Adipocyte (in vitro differentiated cells): Measurements from ENCODE around the gene NCOR1.

Source experiments
- DNase-seq: peaks from one replicate; pipeline ENCODE4 v3.0.0-alpha.2; 2015; ENCODE audit warnings: low read depth
- H3K27me3 ChIP-seq: replicated peaks from 2 replicates; pipeline ENCODE4 v1.7.0; 2013; ENCODE audit warnings: mild to moderate bottlenecking, low read length, moderate library complexity; ENCODE audit not compliant: control insufficient read depth, insufficient read depth
- H3K36me3 ChIP-seq: 2 replicates; pipeline ENCODE4 v1.7.0; 2013; ENCODE audit warnings: low read length, mild to moderate bottlenecking, moderate library complexity; ENCODE audit not compliant: control insufficient read depth, insufficient read depth, severe bottlenecking
- H3K4me1 ChIP-seq: 2 replicates; pipeline ENCODE4 v1.7.0; 2013; ENCODE audit warnings: mild to moderate bottlenecking, low read length, moderate library complexity; ENCODE audit not compliant: control insufficient read depth, insufficient read depth
- H3K4me3 ChIP-seq: 2 replicates; pipeline ENCODE4 v1.7.0; 2013; ENCODE audit warnings: mild to moderate bottlenecking, low read length, moderate library complexity
- H3K9ac ChIP-seq: 2 replicates; pipeline ENCODE4 v1.7.0; 2013; ENCODE audit warnings: mild to moderate bottlenecking, low read length, moderate library complexity
- H3K9me3 ChIP-seq: 2 replicates; pipeline ENCODE4 v1.7.0; 2013; ENCODE audit warnings: mild to moderate bottlenecking, low read length, moderate library complexity; ENCODE audit not compliant: control insufficient read depth

The NCOR1 gene

DNA sequence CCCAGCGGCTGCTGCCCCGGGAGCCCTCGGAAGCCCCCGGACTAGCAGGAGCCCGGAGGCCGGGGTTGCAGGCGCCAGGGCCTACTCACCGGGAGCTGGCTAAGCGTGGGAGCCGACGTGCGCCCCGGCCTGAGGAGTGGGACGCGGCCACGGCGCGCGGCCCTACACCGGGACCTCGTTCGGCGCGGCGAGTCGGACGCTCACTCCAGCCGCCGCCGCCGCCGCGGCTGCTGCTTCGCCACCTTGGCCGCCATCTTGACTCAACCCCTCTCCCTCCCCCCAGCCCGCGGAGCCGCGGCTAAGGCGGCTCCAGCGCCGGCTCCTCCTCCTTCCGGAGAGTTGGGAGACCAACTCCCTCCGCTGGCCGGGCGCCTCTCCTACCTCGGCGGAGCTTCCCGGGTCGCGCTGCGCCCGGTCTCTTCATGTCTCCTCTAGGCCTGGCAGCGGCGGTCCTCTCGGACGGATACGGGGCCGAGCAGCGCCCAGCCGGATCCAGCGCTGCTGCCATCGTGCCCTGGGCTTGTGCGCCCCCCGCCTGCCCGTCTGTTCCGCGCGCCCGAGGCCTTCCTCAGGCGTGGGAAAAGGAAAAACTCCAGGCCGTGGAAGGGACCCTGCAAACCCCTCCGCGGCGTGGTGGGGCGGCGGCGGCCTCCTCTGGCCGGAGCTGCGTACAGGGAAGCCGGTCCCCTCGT, at the start of gene NCOR1:
NCOR1 (minus strand) TSS at position 262 of the 692 bp plus-strand sequence. CDS start 20,965 bp downstream, outside the sequence.
- no peaks in the 10 kb centered on the region for H3K36me3 ChIP-seq
- peak within 1 kb of the TSS; percentile 97 for H3K4me3 ChIP-seq
- H3K4me1 ChIP-seq, result peaks cover 40% of the 10 kb centered on the region
- H3K27me3 ChIP-seq, result no peaks in the 10 kb centered on the region
- DNase-seq, result peak; percentile 98
- H3K9me3 ChIP-seq, result no peaks in the 10 kb centered on the region
- H3K9ac ChIP-seq, result peak within 1 kb of the TSS; percentile 96

DNA sequence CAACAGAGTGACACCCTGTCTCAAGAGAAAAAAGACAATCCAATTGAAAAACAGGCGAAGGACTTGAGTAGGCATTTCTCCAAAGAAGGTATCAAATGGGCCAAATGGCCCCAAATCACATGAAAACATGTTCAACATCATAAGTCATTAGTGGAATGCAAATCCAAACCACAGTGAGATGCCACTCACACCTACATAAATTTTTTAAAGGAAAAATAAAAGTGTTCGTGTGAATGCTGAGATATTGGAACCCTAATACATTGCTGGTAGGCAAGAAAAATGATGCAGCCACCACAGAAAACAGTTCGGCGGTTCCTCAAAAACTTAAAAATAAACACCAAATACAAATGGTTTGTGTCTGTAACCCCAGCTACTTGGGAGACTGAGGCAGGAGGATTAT, 46.9 kb upstream of the NCOR1 start:
- Histone ChIP-seq H3K9me3 (no peaks in the 10 kb centered on the region), H3K9ac (no peak overlapping the region), H3K4me1 (peaks cover 23% of the 10 kb centered on the region), H3K4me3 (no peak overlapping the region), H3K27me3 (no peaks in the 10 kb centered on the region), H3K36me3 (no peaks in the 10 kb centered on the region)
- DNase-seq, result no peak

DNA sequence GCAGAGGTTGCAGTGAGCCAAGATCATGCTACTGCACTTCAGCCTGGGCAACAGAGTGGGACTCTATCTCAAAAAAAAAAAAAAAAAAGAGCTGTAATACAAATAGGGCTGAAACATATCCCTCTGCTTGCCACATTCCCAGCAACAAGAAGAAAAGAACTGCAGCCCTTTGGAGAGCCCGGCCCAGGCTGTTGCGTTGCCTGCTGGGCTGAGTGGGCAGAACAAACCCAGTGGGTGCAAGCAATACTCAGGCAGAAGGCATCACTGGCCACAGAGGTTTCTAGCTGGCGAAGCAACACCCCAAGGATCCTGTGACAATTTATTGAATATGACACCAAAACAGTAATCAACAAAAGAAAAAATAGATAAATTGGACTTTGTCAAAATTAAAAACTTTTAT, 45.7 kb upstream of the NCOR1 start:
- H3K9ac ChIP-seq, result no peak overlapping the region
- H3K9me3 ChIP-seq, result no peaks in the 10 kb centered on the region
- no peak for DNase-seq
- no peak overlapping the region for H3K4me3 ChIP-seq
- H3K36me3 ChIP-seq, result no peaks in the 10 kb centered on the region
- peaks cover 32% of the 10 kb centered on the region for H3K4me1 ChIP-seq
- H3K27me3 ChIP-seq, result no peaks in the 10 kb centered on the region

DNA sequence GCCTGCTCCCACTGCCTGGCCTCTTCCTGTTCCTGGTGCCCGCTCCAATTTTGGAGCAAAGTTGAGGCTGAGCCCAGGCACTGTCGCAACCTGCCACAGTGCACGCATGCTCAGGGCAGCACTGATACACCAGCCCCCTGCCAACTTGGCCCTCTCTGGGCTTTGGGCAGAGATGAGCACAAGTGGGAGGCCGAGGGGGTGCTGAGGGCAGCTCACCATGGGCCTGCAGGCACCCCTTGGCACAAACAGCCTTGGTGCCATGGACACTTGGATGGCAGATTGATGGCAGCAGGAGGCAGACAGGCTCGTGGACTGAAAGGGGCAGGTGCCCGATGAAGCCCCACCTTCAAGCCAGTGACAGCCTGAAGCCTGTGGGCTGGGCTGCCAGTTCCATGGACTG, 44.6 kb upstream of the NCOR1 start:
- H3K4me3 ChIP-seq, result no peak overlapping the region
- no peaks in the 10 kb centered on the region for H3K9me3 ChIP-seq
- DNase-seq, result no peak
- no peak overlapping the region for H3K9ac ChIP-seq
- peaks cover 42% of the 10 kb centered on the region for H3K4me1 ChIP-seq
- no peaks in the 10 kb centered on the region for H3K27me3 ChIP-seq
- H3K36me3 ChIP-seq, result no peaks in the 10 kb centered on the region

DNA sequence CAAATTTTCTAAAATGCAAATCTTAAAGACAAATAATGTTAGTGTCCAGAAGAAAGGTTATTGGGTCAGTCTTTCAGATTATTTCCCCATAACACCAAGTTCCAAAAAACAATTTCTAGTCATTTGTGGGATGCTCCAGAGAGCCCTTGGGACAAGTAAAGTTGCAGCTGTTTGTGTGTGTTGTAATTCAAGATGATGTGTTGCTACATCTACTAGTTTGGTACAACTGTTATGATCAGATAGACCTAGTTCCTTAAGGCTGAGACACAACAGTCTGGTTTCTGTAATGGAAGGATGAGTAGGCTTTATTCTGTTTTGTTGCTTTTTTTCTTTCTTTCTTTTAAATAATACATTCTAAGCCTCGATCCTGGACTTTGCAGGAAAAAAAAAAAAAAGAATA, 43.6 kb upstream of the NCOR1 start:
- DNase-seq, result peak; percentile 72
- H3K9me3 ChIP-seq, result no peaks in the 10 kb centered on the region
- peaks cover 44% of the 10 kb centered on the region for H3K4me1 ChIP-seq
- no peaks in the 10 kb centered on the region for H3K36me3 ChIP-seq
- no peak overlapping the region for H3K9ac ChIP-seq
- no peaks in the 10 kb centered on the region for H3K27me3 ChIP-seq
- H3K4me3 ChIP-seq, result peak overlapping the region; percentile 48

DNA sequence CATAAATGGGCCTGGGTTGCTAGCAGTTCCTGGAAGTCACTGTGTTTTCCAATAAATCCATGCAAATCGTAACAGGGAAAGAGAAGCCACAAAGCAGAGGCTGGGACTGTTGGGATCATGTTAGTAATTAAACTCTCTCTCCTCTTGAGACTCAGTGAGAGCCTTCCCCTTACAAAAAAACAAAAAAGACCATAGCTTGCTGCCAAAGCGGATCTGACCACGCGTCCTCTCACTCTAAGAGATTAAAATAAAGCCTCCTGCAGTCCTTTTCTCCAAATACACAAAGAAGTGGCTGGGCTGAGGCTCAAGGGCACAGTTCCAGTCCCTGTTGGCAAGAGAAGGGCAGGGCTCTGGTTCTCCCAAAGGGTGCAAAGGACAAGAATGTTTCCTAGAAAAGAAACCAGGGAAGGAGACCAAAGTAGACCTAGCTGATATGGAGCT, 40.2 kb upstream of the NCOR1 start:
- peak; percentile 56 for DNase-seq
- Histone ChIP-seq H3K9me3 (no peaks in the 10 kb centered on the region), H3K4me3 (peak overlapping the region; percentile 64)

DNA sequence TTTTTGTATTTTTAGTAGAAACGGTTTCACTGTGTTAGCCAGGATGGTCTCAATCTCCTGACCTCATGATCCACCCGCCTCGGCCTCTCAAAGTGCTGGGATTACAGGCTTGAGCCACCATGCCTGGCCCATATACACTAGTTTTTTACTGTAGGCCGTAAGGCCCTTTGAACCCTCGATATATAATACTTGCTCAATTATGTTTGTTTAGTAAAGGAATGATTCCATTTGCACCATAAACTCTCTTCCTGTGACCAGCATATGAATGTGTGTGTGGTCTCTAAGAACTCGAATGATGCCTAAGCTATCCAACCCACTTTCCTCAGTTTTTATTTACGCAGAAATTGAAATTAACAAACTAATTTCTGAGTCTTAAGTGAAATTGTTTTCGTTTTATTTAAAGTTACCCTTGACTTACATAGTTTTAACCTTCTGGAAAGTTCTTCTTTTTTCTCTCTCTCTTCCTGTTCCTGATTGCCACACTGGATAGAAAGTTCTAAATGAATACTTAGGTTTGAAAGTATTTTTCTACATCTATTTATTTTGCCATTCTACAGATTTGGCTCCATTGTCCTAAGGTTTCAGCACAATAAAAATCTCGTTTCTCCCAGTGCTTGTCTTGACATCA, 39.6 kb upstream of the NCOR1 start:
- H3K9ac ChIP-seq, result peak overlapping the region; percentile 55
- no peaks in the 10 kb centered on the region for H3K9me3 ChIP-seq
- DNase-seq, result no peak
- H3K4me1 ChIP-seq, result peaks cover 47% of the 10 kb centered on the region
- no peaks in the 10 kb centered on the region for H3K36me3 ChIP-seq
- no peaks in the 10 kb centered on the region for H3K27me3 ChIP-seq
- H3K4me3 ChIP-seq, result peak overlapping the region; percentile 64

More for the DNA sequence above, 40.2 kb upstream of the NCOR1 start:
- Histone ChIP-seq H3K36me3 (no peaks in the 10 kb centered on the region), H3K9ac (peak overlapping the region; percentile 55), H3K4me1 (peaks cover 49% of the 10 kb centered on the region), H3K27me3 (no peaks in the 10 kb centered on the region)

DNA sequence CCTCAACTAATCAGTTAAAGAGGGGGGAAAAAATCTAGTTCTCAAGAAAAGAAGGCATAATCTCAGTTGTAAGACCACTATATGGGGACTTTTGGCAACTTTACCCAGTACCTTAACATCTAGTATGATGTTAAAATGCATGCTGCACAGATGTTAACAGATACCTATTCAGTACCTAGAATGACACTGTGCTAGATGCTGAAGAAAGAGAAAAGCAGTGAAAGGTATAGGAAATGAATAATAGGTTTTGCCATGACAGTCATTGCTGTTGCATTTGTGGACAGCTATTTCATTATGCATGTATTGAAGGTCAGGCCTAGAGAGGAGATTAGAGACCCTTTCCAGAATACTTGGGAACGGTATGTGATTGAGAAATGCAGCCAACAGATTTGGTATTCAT, 36.2 kb upstream of the NCOR1 start:
- no peaks in the 10 kb centered on the region for H3K27me3 ChIP-seq
- no peaks in the 10 kb centered on the region for H3K9me3 ChIP-seq
- no peak for DNase-seq
- H3K4me3 ChIP-seq, result no peak overlapping the region
- H3K9ac ChIP-seq, result no peak overlapping the region
- H3K36me3 ChIP-seq, result no peaks in the 10 kb centered on the region
- H3K4me1 ChIP-seq, result peaks cover 37% of the 10 kb centered on the region

DNA sequence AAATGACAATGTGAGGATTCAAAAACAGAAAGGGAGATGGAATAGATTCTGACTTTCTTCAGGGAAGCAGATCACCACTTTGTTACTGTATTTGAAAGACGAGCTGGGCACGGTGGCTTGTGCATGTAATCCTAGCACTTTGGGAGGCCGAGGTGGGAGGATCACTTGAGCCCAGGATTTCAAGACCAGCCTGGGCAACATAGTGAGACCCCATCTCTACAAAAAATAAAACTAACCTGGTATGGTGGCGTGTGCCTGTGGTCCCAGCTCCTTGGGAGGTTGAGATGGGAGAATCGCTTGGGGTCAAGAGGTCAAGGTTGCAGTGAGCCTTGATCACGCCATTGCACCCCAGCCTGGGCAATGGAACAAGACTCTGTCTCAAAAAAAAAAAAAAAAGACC, 35.7 kb upstream of the NCOR1 start:
- Histone ChIP-seq H3K9ac (no peak overlapping the region), H3K36me3 (no peaks in the 10 kb centered on the region), H3K27me3 (no peaks in the 10 kb centered on the region), H3K9me3 (no peaks in the 10 kb centered on the region), H3K4me1 (peaks cover 32% of the 10 kb centered on the region), H3K4me3 (no peak overlapping the region)
- DNase-seq, result no peak

DNA sequence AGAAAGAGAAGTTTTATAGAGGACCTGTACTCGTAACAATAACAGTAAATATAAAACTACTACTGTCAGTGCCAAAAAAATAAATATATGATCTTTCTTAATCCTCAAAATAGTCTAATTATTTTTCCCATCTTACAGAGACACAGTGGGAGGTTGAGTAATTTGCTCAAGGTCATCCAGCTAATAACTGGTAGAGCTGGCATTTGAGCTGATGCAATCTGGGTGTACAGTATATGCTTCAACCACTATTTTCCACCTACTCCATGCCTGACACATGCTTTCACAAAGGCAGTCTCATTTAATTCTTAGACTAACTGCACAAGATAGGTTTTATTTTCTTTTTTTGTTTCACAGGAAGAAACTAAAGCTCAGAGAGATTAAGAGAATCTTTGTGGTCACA, 35.3 kb upstream of the NCOR1 start:
- H3K27me3 ChIP-seq, result no peaks in the 10 kb centered on the region
- H3K4me1 ChIP-seq, result peaks cover 28% of the 10 kb centered on the region
- H3K9me3 ChIP-seq, result no peaks in the 10 kb centered on the region
- no peak overlapping the region for H3K9ac ChIP-seq
- no peaks in the 10 kb centered on the region for H3K36me3 ChIP-seq
- DNase-seq, result peak; percentile 68
- H3K4me3 ChIP-seq, result no peak overlapping the region

DNA sequence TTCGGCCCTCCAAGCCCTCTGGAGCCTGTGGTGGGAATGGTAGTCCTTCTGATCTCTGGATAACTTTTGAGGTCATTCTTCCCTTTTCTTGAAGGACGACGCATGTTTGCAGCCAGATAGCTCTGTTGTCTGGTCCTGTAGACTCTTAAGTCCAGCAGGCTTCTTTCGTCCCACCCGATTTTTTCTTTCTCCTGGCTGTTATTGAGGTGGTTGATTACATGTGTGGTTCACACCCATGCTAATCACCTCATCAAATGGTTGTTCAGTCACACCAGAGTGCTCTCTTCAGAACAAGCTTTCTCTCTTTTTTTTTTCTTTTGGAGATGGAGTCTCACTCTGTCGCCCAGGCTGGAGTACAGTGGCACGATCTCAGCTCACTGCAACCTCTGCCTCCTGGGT, 32.3 kb upstream of the NCOR1 start:
- peaks cover 20% of the 10 kb centered on the region for H3K4me1 ChIP-seq
- no peaks in the 10 kb centered on the region for H3K36me3 ChIP-seq
- no peak for DNase-seq
- no peaks in the 10 kb centered on the region for H3K27me3 ChIP-seq
- no peaks in the 10 kb centered on the region for H3K9me3 ChIP-seq
- H3K4me3 ChIP-seq, result no peak overlapping the region
- no peak overlapping the region for H3K9ac ChIP-seq
